Measurements from ENCODE around the gene FHDC1.

The FHDC1 gene

DNA sequence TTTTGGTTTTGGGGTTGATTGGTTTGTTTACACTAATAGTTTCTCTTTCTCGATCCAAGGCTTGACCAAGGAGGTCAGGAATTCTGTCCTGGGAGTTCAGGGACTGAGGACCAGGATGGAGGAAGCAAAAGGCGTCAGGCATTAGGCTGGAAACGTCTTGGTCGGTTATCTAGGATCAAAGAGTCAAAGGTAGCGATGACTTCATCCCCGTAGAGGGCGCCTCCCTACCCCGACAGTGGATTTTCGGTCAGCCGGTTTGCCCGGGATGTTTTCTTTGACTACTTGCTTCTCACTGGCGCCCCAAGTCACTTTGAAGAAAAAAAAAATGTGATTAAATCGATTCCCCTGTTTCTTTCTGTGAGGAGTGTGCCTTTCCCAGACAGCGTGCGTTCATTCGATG lies 980 bp upstream of the FHDC1 start:
- no peak for DNase-seq

DNA sequence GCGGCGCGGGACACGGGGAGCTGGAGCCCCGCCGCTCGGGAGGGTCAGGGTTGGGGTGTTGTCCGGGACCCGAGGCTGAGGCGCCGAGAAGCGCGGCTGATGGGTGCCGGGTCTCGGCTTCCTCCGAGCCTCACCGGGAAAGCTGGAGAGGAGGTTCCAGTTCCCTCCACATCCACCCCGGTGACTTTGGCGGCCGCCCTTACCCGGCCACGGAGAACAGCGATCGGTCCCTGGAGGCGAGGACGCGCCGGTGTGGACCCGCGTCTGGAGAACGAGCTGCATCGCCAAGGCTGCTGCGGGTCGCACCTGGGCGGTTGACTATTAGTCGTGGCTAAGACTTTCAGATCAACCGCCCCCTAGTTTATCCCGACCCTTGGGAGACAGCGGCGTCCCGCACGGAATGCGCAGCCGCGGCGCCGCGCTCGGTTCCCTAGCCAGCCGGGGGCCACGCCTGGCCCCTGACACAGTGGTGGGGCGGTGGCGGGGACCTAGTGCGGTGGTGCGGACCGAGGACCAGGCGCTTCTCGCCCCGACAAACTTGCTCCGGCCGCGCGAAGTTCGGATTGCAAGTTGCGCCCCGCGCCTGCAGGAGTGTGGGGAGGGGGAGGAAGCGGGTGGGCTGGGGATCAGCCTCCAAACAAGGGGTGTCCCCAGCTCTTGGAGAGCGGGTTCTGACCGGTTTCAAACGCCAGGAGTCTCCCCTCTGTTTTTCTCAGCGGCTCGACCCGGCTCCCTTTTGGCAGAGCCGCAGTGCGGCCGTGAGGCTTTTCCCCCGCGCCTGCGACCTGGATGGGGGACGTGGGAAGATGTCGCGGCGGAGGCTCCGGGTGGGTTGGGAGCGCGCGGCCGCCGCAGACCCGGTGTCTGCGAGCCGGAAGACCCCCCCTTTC lies 568 bp downstream of the FHDC1 start:
- DNase-seq: no peak

DNA sequence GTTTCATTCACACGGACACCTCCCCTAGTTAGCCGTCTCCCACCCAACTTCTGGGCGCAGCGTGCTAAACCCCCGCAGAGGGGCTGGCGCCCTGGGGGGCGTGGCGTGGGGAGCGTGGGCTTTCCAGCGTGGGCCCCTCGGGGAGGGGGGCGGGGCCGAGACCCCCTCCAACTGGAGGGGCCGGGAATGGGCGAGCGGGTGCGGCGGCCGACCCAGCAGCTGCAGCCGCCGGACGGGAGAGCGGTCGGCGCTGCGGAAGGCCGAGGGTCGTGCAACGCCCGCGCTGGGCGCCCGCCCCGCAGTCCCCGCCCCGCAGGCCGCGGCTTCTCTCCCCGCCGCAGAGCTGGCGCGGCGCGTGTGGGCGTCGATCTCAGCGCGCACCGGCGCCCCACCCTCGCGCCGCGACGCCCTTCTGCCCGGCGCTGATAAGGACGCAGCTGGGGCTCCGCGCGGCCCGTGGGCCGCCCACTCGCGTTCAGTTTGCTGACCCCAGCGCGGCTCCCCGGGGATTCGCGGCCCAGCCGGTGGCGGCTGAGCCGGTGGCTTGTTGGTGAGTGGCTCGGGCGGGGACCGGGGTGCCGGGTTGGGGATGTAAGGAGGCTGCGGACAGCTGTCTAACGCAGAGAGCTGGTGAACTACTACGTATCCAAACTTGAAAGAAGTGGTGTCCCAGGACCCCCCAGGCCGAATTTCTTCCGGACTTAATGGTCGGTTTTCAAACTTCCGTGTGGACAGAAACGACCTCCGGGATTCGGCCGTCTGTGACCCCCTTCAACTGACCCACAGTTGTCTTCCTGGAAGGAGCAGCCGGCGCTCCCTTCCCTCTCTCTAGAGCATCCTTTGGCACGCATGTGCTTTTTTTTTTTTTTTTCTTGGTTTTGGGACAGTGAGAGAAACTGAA lies 1.5 kb downstream of the FHDC1 start:
- DNase-seq: no peak

DNA sequence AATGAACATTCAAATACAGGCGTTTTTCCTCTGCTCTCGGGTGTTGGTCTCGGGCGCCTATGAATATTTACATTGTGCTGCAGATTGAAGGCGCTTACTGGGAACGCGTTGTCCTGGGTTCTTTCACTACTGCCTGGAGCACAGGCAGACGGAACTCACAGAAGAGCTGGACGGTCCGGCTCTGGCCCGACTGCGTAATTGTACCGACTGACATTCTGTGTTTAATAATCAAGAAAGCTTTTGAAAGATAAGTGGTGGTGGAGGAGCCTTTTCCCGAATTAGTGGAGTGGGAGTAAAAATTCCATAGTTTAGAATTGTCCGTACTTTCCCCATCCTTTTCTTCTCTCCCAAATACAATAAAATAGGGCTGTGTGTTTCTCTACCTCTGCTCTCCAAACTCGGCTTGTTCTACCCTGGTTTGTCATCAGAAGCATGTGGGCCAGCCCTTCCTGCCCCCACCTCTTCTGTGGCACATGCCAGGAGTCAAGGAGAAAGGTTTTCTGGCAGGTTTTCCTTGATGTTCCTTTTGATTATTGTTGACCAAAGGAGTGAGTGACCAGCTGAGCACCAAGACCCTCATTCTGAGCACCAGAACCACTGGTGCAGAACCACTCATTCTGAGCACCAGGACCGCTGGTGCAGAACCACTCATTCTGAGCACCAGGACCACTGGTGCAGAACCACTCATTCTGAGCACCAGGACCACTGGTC lies 2.3 kb downstream of the FHDC1 start:
- DNase-seq: no peak

DNA sequence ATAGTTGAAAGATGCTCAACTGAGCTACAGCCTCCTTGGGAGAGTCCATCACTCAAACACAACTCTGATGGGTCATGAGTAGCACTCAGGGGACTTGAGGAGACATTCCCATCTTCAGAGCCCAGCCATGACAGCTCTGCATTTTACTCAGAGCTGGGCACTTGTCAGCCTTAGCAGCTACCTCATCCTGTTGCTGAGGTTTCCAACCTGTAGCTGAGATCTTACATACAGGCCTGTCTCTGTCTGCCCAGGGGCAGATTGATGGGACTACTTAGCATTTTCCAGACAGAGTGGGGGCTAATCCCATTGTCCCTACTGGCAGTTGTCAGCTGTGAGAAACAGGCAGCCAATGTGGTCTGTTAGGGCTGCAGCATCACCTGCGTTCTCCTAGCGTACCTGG lies 3.5 kb downstream of the FHDC1 start:
- DNase-seq: no peak

DNA sequence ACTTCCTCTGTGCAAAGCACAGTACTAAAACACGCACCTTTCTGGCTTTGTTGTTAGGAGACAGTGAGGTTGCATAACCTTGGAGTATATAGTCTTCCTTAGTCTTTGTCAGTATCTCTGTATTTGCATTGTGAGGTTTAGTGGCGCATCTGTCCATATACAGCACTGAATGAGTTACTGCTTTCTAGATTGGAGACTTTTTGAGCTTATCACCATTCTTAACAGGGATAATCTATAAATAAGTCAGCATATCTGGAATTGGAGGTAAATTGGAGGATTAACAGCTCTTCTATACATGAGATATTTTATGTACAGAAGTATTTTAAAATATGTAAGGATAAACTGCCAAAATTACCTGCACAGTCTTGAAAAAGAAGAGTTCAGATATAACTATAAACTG lies 4.3 kb downstream of the FHDC1 start:
- DNase-seq: no peak

DNA sequence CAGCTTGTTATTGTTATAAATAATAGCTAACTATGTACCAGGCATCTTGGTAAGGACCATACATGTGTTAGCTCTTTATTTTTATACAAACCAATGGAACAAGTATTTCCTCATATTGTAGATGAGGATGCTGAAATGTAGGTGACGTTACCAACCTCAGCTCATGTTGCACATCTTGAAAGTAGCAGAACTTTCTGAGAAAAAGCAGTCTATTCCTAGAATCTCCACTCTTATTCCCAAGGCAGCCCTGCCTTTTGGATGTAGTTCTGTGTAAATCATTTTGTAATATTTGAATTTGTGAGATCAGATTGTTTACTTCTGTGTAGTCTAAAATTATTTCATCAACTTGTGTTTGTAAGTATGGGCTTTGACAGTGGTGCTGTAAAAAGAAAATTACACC lies 5.3 kb downstream of the FHDC1 start:
- DNase-seq: no peak

DNA sequence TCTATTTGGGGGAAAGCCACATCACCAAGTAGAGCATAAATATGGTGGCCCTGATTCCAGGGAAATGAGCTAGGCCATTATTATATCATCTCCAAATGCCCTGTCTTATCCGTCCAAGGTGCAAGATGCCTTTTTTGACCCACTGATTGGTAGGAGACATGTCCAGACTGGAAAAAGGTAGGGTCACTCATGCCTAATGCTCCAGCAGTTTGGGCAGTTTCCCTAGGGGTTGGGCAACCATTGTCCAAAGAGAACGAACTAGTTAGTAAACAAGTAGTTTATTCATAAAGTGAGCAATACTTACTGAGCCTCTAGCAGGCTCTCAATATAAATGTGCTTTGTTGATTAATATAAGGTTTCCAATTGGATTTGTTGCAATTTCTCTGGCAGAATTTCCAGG lies 6.2 kb downstream of the FHDC1 start:
- DNase-seq: no peak

DNA sequence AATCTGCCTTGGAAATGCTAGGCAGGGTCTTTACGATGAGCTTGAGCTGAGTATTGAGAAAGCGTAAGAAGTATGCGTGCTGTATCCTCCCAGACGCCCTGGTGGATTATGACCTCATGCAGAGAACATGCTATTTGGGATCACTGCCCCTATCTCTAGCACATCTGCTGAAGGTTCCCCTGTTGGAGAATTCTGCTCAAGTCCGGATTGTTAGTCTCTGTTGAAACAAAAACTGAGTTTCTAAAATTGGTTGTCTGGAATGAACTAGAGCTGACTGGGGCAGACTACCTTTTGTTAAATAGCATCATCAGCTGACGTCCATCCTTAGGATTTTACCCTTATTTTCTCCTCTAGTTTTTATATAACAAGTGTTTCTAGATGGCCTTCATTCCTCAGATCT lies 7.5 kb downstream of the FHDC1 start:
- DNase-seq: peak; percentile 83

DNA sequence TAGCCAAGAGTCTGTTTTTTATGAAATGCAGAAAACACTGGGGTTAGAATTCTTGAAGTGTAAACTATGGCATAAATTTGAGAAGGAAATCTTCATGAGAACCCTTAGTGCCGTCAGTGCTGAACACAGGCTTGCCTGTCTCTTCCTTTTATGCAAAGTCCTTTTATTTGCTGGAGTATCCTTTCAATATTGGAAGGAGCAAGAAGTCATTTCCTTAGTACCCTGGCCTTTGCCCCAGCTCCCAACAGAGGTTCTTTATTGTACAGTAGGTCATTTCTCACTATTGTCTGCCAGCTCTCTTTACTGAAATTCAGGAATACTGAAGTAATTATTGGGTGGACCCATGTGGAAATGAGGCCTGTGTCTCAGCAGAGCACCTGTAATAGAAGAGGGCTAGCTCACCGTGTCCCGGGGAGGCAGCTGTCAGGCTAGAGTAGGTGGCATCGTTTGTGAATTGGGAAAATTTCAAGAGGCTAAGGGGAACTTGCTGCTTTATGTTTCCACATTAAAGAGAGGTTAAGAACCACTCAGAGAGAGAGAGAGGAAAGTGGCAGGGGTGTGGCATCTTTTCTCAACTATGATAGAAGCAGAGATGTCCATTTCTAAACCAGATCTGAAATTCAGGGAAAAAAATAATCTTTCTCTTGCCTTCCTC lies 8.7 kb downstream of the FHDC1 start:
- DNase-seq: no peak

DNA sequence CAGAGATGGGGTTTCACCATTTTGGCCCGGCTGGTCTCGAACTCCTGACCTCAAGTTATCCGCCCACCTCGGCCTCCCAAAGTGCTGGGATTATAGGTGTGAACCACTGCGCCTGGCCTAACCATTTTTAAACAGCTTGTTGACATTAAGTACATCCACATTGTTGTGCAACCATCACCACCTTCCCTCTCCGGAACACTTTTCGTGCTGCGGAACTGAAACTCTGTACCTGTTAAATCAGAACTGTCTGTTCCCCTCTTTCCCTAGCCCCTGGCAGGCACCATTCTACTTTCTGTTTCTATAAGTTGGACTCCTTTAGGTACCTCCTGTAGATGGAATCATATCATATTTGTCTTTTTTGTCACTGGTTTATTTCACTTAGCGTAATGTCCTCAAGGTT lies 9.5 kb downstream of the FHDC1 start:
- DNase-seq: no peak

DNA sequence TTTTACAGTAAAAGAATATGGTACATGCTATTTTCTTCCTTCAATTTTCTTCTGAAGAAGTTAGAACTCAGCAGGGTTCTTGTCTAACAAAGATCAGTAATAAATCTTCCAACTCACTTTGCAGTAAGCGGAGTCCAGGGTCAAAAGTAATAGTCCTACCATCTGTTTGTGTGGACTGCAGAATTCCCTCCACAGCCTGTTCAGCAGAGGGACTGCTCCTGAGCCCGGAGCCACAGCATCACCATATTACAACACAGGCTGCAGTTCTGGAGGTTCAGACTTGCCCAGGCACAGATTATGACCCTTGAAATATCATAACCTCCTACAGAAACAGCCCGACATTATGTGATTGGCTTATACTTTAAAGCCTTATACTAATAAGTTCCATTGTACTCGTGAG lies 10.3 kb downstream of the FHDC1 start:
- DNase-seq: no peak

DNA sequence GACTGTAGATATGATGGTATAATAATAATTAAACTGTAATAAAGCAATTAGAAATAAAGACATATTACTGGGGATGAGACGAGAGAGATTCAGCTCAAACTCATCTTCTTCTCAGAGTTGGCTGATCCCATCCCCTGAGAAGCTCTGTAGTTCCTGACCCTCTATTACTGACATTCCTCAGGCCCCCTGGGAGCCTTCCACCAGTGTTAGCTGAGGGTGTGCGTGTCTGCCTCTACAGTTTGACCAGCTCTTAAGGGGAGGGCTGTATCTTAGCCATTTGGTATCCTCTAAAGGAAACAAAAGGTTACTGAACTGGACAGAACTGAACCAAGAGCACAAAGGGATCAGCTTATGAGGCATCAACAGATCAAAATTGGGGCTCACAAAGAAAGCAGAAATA lies 11.2 kb downstream of the FHDC1 start:
- no peak for DNase-seq

DNA sequence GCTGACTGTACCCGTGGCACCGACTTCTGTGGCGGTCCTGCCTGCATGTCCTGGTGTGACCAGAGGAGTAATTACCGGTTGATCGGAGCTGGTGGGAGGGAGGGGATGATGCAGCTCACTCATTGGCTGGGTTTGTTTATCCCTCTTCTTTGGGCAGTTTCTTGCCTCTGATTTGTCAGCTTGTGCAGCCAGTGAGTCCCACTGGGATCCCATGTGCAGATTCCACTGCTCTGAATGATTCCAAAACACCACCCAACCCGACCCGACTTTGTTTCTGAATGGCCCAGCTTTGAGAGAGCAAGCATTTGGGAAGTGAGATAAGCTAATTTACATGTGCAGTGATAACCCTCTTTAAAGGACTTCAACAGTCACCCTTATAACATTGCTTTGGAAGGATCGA lies 13.8 kb downstream of the FHDC1 start:
- no peak for DNase-seq

DNA sequence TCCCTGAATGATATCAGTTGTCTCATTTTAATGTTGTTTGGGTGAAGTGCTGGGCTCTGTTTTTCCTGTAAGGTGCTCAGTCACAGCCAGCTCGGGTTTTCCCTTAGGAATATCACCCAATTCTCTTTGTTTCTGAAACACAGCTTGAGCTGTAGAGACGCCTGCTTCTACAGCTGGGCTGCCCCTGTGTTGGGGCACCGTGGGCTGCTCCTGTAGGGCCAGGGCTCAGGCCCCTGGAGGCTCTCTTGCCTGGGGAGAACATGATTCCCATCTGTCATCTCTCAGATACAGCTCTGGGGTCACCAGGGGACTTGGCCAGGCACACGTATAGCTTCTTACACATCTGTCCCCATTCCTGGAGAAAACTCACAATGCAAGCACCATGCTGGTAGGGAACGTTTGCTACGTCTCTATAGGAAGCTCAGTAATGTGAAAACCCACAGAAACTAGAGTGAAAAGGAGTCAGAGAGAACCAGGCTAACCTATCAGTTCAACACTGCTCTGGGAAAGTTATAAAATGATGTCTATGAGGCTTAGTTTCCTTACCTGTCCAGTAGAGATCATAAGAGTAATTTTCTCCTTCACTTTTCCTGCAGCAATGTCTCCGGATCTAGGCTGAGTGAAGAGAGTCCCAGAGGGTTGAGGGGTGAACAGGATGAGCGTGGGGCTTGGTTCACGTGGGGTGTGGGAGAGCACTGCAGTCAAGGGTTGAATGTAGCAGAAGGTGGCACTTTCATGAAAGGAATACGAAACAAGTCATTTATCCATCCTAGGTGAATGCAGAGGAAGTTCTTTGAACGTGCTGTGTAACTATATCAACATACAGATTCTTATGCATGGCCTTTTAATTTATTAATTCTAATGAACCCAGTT lies 14.5 kb downstream of the FHDC1 start:
- DNase-seq: no peak

DNA sequence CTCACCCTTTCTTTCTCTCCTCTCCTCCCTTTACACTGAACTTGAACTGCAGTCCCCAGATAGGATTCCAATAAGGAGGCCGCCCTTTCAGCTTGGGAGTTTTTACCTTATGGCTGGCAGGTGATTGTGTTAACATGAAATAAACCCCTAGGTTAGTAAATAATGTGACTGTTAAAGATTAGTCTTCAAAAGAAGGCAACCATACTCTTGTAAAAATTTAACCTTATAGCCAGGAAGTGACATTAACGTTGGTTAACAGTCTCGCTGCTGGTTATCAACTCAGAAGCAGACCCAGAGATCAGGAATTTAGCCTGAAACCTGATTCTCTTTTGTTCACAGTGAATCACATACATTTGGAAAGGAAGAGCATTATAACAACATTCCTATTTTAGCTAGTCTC lies 15.2 kb downstream of the FHDC1 start:
- DNase-seq: no peak

DNA sequence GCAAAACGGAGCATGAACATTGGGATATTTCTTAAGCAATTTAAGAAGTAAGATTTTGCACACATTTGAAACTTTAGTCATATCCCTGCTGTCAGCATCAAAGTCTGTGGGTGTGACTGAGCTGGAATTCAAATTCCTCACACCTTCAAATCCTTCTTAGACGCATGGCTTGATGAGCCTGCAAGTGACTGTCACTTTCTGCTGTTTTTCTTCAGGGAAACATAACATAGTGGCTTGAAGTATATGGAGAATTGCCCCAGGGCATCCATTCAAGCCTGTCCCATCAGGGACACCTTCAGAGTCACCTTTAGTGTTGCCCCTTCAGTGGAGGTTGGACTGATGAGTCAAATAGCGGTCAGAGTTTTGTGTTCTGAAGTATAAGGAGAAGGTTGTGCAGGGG lies 17.4 kb downstream of the FHDC1 start:
- DNase-seq: no peak

DNA sequence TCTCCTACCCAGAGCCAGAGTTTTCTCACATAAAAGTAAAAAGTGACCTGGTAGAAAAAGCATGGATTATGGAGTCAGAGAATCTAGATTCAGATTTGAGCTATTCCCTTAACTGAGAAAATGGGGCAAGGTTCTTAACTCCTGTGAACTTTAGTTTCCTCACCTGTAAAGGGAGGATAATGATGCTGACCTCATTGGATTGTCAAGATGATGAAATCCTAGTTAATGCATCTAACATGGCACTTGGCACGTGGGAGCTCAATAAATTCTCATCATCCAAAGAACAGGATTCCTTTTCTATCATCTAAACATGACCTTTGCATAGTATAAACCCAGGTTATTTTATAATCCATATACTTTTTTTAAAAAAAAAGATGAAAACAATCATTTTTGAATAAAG lies 18.6 kb downstream of the FHDC1 start:
- no peak for DNase-seq

DNA sequence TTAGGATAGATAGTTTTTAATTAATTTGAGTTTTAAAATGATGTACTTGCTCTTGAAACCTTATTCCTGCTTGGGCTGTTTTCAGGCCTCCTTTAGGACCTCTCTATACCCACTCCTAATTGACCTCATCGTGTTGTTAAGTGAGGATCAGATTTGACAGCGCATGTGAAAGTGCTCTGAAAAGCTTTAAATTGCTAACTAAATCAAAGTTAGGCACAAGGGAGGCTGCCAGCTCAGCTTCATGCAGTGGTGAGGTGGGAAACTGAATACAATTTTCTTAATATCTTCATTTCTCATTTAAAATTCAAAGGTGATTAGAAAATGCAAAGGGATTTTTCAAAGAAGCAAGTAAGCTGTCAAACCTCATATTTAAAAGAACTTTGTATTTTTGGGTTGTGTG lies 20.0 kb downstream of the FHDC1 start:
- DNase-seq: no peak

DNA sequence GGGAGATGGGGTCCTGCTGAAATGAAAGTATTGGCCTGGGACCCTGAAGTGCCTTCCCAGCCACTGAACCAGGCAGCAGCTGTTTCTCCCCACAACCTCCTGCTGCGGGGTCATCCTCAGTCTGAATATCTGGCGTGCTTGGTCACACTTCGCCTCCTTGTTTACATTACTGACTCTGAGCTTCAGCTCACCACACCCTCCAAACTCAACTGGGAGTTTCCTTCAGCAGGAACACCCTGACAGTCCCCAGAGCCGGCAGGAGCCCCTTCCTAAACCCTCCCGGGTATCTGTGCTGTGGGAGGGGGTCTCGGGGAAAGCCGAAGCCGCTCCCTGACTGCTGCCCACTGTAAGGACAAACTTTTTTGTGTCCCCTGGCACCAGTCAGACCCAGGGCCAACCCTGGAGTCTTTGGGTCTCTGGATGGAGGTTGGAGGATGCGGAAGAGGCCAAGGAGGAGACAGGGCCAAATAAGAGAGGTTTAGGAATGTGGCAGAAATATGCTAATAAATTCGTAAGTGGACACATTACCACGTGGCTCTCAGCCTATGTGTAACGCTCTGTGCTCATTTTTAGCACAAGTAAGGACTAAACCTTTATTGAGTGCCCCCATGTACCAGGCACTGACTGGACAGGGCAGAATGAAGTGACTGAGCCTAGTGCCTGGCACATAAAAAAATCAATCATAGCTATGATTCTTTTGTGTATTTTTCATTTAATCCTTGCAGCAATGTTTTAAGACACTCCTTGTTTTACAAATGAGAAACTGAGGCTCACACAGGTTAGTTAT lies 20.7 kb downstream of the FHDC1 start:
- no peak for DNase-seq
